ENCODE data around the gene INPP4B.
"Not testable (repeated sequence)": the region's sequence is repeated elsewhere in the genome, so short reads cannot be mapped to it uniquely, and the experiment has no call there.

INPP4B gene

GRCh38 chr4:142530728-142531127 lies 315.4 kb downstream of the INPP4B start:
- DNase-seq, result no peak

GRCh38 chr4:142528433-142528832 lies 317.7 kb downstream of the INPP4B start:
- DNase-seq, result no peak

- DNase-seq, result no peak
Measured at GRCh38 chr4:142523111-142523510, 323.0 kb downstream of the INPP4B start.

- no peak for DNase-seq
Measured at GRCh38 chr4:142519342-142519741, 326.8 kb downstream of the INPP4B start.

GRCh38 chr4:142516686-142517526 lies 329.2 kb downstream of the INPP4B start:
- no peak for DNase-seq

- DNase-seq, result no peak
Measured at GRCh38 chr4:142512161-142512560, 333.9 kb downstream of the INPP4B start.

GRCh38 chr4:142509881-142510280 lies 336.2 kb downstream of the INPP4B start:
- no peak for DNase-seq

GRCh38 chr4:142509381-142509780 lies 336.7 kb downstream of the INPP4B start:
- not testable (repeated sequence) for DNase-seq

- no peak for DNase-seq
Measured at GRCh38 chr4:142500966-142501365, 345.1 kb downstream of the INPP4B start.

- DNase-seq, result no peak
Measured at GRCh38 chr4:142497606-142498005, 348.5 kb downstream of the INPP4B start.

GRCh38 chr4:142493255-142494110 lies 352.6 kb downstream of the INPP4B start:
- no peak for DNase-seq

GRCh38 chr4:142485452-142485851 lies 360.6 kb downstream of the INPP4B start:
- DNase-seq, result no peak

- DNase-seq, result no peak
Measured at GRCh38 chr4:142480244-142480643, 365.9 kb downstream of the INPP4B start.

- DNase-seq, result no peak
Measured at GRCh38 chr4:142475663-142476062, 370.4 kb downstream of the INPP4B start.

- DNase-seq, result no peak
Measured at GRCh38 chr4:142474398-142475087, 371.6 kb downstream of the INPP4B start.

GRCh38 chr4:142473960-142474338 lies 372.2 kb downstream of the INPP4B start:
- no peak for DNase-seq

- DNase-seq, result no peak
Measured at GRCh38 chr4:142473218-142473959, 372.7 kb downstream of the INPP4B start.

GRCh38 chr4:142467088-142467487 lies 379.0 kb downstream of the INPP4B start:
- no peak for DNase-seq

- no peak for DNase-seq
Measured at GRCh38 chr4:142465526-142465925, 380.6 kb downstream of the INPP4B start.

GRCh38 chr4:142463206-142463605 lies 382.9 kb downstream of the INPP4B start:
- DNase-seq, result no peak

- no peak for DNase-seq
Measured at GRCh38 chr4:142452161-142452855, 393.8 kb downstream of the INPP4B start.

GRCh38 chr4:142449771-142450373 lies 396.2 kb downstream of the INPP4B start:
- no peak for DNase-seq
